Small intestine (tissue), 7 donors: Measurements from ENCODE around the gene NLRC5. TPM values are rescaled to one million over a fixed set of nuclear protein-coding genes. Genes with fewer than 3 reads are reported as not detected.
"Not testable (repeated sequence)": the region's sequence is repeated elsewhere in the genome, so short reads cannot be mapped to it uniquely, and the experiment has no call there.

Experiments used
- DNase-seq, 2 donors: peaks; one replicate each; pipeline versions ENCODE4 v3.0.0 to v3.0.0-alpha.2; 2013
- FAIRE-seq: peaks from 2 replicates; lab custom pipeline; 2012; peaks lifted over from hg19 to GRCh38; lab: Jason Lieb, UNC
- H3K27ac ChIP-seq, 3 donors: one replicate each; pipeline ENCODE4 v1.5.1; 2013; ENCODE audit warnings: low read length in 2 of 3, mild to moderate bottlenecking in 2 of 3, control low read depth in 1 of 3, inconsistent platforms in 1 of 3, low read depth in 1 of 3, moderate library complexity in 1 of 3
- H3K27me3 ChIP-seq, 3 donors: one replicate each; pipeline ENCODE4 v1.6.1; 2013; ENCODE audit warnings: low read length in 3 of 3, inconsistent platforms in 1 of 3; ENCODE audit not compliant: control insufficient read depth in 3 of 3, insufficient read depth in 3 of 3
- H3K36me3 ChIP-seq, 3 donors: one replicate each; pipeline ENCODE4 v1.6.1; 2013; ENCODE audit warnings: low read length in 3 of 3, inconsistent platforms in 1 of 3, low read depth in 1 of 3, mild to moderate bottlenecking in 1 of 3, moderate library complexity in 1 of 3; ENCODE audit not compliant: control insufficient read depth in 3 of 3, insufficient read depth in 2 of 3
- H3K4me1 ChIP-seq, 3 donors: one replicate each; pipeline ENCODE4 v1.6.1; 2013; ENCODE audit warnings: low read length in 2 of 3, inconsistent platforms in 1 of 3, low read depth in 1 of 3, mild to moderate bottlenecking in 1 of 3, moderate library complexity in 1 of 3; ENCODE audit not compliant: control insufficient read depth in 3 of 3, insufficient read depth in 2 of 3
- H3K4me3 ChIP-seq, 3 donors: one replicate each; pipeline ENCODE4 v1.5.1; 2013; ENCODE audit warnings: low read length in 3 of 3, control low read depth in 1 of 3, inconsistent platforms in 1 of 3, low read depth in 1 of 3, mild to moderate bottlenecking in 1 of 3, moderate library complexity in 1 of 3
- H3K9me3 ChIP-seq, 2 donors: one replicate each; pipeline ENCODE4 v1.6.1; 2013; ENCODE audit warnings: low read depth in 1 of 2, low read length in 1 of 2; ENCODE audit not compliant: control insufficient read depth in 2 of 2, insufficient read depth in 1 of 2
- WGBS, 3 donors: extraction: QIAGEN DNeasy Blood & Tissue Kit; methylation state at CpG; one replicate each; pipeline ENCODE4 v1.1.7; 2013; 5-methylcytosine and 5-hydroxymethylcytosine counted together
- polyA plus RNA-seq, 4 donors: library from polyadenylated mRNA; stranded (reverse) in 3 of 4; unstranded in 1 of 4; fragments of 200-250 nt in 3 of 4; fragments of 120-200 nt in 1 of 4; gene quantifications; one replicate each; pipeline versions ENCODE4 v1.2.1 to v1.2.3, GENCODE V29; 2013
- donor health status: healthy with polysubstance abuse.
- donor health status: control.
- donor health status: control.
- donor health status: Bipolar disorder and iron deficiency.
- donor health status: healthy.

The NLRC5 gene
- polyA plus RNA-seq, 4 donors: 6.3 to 29.2 (median 16.7) TPM

GRCh38 chr16:56999409-57000270, 10.3 kb downstream of the NLRC5 start:
- H3K36me3 ChIP-seq: peaks cover 0 to 2% (median 0%) of the 10 kb centered on the region in 3 donors
- 66 to 82% (median 79%) methylated on average over 11 of the region's 11 CpGs for WGBS, 3 donors
- H3K4me3 ChIP-seq: no peak overlapping the region
- peak overlapping the region in 2 of 3 donors; percentile 25 to 76 for H3K27ac ChIP-seq
- no peaks in the 10 kb centered on the region for H3K27me3 ChIP-seq
- H3K4me1 ChIP-seq: peaks cover 0 to 14% (median 0%) of the 10 kb centered on the region in 3 donors
- DNase-seq (no peak), FAIRE-seq (no peak)
- H3K9me3 ChIP-seq: no peaks in the 10 kb centered on the region

- peaks cover 0 to 4% (median 0%) of the 10 kb centered on the region in 3 donors for H3K36me3 ChIP-seq
- H3K9me3 ChIP-seq: no peaks in the 10 kb centered on the region
- peaks cover 0 to 14% (median 0%) of the 10 kb centered on the region in 3 donors for H3K4me1 ChIP-seq
- H3K27me3 ChIP-seq: no peaks in the 10 kb centered on the region
- no peak overlapping the region for H3K4me3 ChIP-seq
- FAIRE-seq: no peak
- DNase-seq: no peak
- peak overlapping the region in 2 of 3 donors; percentile 17 to 76 for H3K27ac ChIP-seq
- whole genome bisulfite sequencing, 3 donors: 62 to 82% (median 65%) methylated on average over 5 of the region's 5 CpGs
Observed at GRCh38 chr16:57000271-57001025, 11.1 kb downstream of the NLRC5 start.

- WGBS, 3 donors: 79 to 92% (median 86%) methylated on average over 8 of the region's 8 CpGs
- Histone ChIP-seq H3K27ac (peak overlapping the region in 1 of 3 donors; percentile 76), H3K4me1 (peaks cover 0 to 14% (median 0%) of the 10 kb centered on the region in 3 donors), H3K36me3 (peaks cover 0 to 4% (median 0%) of the 10 kb centered on the region in 3 donors), H3K27me3 (no peaks in the 10 kb centered on the region), H3K4me3 (no peak overlapping the region), H3K9me3 (no peaks in the 10 kb centered on the region)
- DNase-seq: no peak
- FAIRE-seq: no peak
Observed at GRCh38 chr16:57001026-57001679, 11.8 kb downstream of the NLRC5 start.

- DNase-seq (no peak), FAIRE-seq (no peak)
- H3K4me3 ChIP-seq: no peak overlapping the region
- H3K27ac ChIP-seq: no peak overlapping the region
- no peaks in the 10 kb centered on the region for H3K9me3 ChIP-seq
- 84 to 93% (median 87%) methylated on average over 22 of the region's 22 CpGs for WGBS, 3 donors
- no peaks in the 10 kb centered on the region for H3K27me3 ChIP-seq
- peaks cover 0 to 4% (median 0%) of the 10 kb centered on the region in 3 donors for H3K36me3 ChIP-seq
- peaks cover 0 to 12% (median 0%) of the 10 kb centered on the region in 3 donors for H3K4me1 ChIP-seq
Observed at GRCh38 chr16:57003439-57004386, 14.4 kb downstream of the NLRC5 start.

GRCh38 chr16:57004387-57005250, 15.3 kb downstream of the NLRC5 start:
- DNase-seq (no peak), FAIRE-seq (no peak)
- Histone ChIP-seq H3K27me3 (no peaks in the 10 kb centered on the region), H3K4me1 (peaks cover 0 to 8% (median 0%) of the 10 kb centered on the region in 3 donors), H3K9me3 (no peaks in the 10 kb centered on the region), H3K27ac (no peak overlapping the region), H3K36me3 (peaks cover 0 to 4% (median 0%) of the 10 kb centered on the region in 3 donors), H3K4me3 (no peak overlapping the region)
- 76 to 86% (median 81%) methylated on average over 15 of the region's 15 CpGs for WGBS, 3 donors

- FAIRE-seq, H3K27me3 ChIP-seq, H3K9me3 ChIP-seq, DNase-seq, H3K4me3 ChIP-seq, H3K27ac ChIP-seq, H3K36me3 ChIP-seq, H3K4me1 ChIP-seq: not testable (repeated sequence)
- WGBS, 3 donors: 45 to 80% (median 70%) methylated on average over 2 of the region's 2 CpGs
Observed at GRCh38 chr16:57005597-57005996, 16.2 kb downstream of the NLRC5 start.

GRCh38 chr16:57007050-57007449, 17.7 kb downstream of the NLRC5 start:
- H3K4me3 ChIP-seq: no peak overlapping the region
- H3K4me1 ChIP-seq: no peaks in the 10 kb centered on the region
- FAIRE-seq (no peak), DNase-seq (no peak)
- H3K27me3 ChIP-seq: no peaks in the 10 kb centered on the region
- WGBS, 3 donors: 65 to 91% (median 67%) methylated on average over 5 of the region's 5 CpGs
- H3K36me3 ChIP-seq: peaks cover 0 to 4% (median 0%) of the 10 kb centered on the region in 3 donors
- H3K9me3 ChIP-seq: no peaks in the 10 kb centered on the region
- no peak overlapping the region for H3K27ac ChIP-seq
